ENCODE data around the gene SYP.

- no peak for TF ChIP-seq CTCF (IDR thresholded peaks at IDR 0.05)
- TF ChIP-seq POLR2A (IDR thresholded peaks at IDR 0.05) = no peak
Measured at GRCh38 chrX:49208399-49208798, 8.4 kb upstream of the SYP start.
